HepG2 (cell line): ENCODE data around the gene VCX3B. TPM values are rescaled to one million over a fixed set of nuclear protein-coding genes. Genes with fewer than 3 reads are reported as not detected.

Experiments
- ATAC-seq: fragments of 200-7000 bp; cut with Tn5 transposase; 3 replicates; pipeline ENCODE4 v1.9.1; 2020; ENCODE audit warnings: mild to moderate bottlenecking, moderate library complexity
- BruUV-seq: library from RNA; stranded (reverse); fragments of 400-500 nt; replicated peaks from 2 replicates; lab custom pipeline; 2021; lab: Mats Ljungman, UMichigan
- CTCF ChIA-PET: fragments of 300-600 bp; formaldehyde crosslinking; extraction: SDS; loops from one replicate; lab custom pipeline; 2021; ENCODE audit warnings: low total read pairs, inconsistent platforms, low intra/inter-chr PET ratio; lab: Yijun Ruan, JAX
- POLR2A ChIA-PET: fragments of 350-600 bp; sonication (Branson Sonifier 250); formaldehyde crosslinking; loops from one replicate; lab custom pipeline; 2020; ENCODE audit warnings: antibody characterized with exemption, inconsistent platforms; lab: Yijun Ruan, JAX
- DNase-seq: peaks from one replicate; pipeline ENCODE4 v3.0.0-alpha.2; 2015; ENCODE audit warnings: low spot score
- FAIRE-seq: peaks from 3 replicates; lab custom pipeline; 2011; peaks lifted over from hg19 to GRCh38; lab: Jason Lieb, UNC
- H2AFZ ChIP-seq: one replicate; pipeline ENCODE4 v1.6.1; 2011; ENCODE audit warnings: low read length, inconsistent platforms
- H3K27ac ChIP-seq: fragments of 300-600 bp; 3 replicates; pipeline ENCODE4 v1.8.0; 2011; ENCODE audit warnings: mixed run types, mild to moderate bottlenecking, mixed read lengths, low read length, inconsistent platforms; ENCODE audit not compliant: insufficient read depth; ENCODE audit errors: extremely low read length
- H3K27me3 ChIP-seq, 2 experiments: fragments of 200-600 bp in 1 of 2; 2 replicates in 1 of 2; 3 replicates in 1 of 2; pipeline versions ENCODE4 v1.6.0 to v1.8.0; 2011; ENCODE audit warnings: low read length in 2 of 2, mild to moderate bottlenecking in 2 of 2, moderate library complexity in 2 of 2, inconsistent platforms in 1 of 2; ENCODE audit not compliant: insufficient read depth in 2 of 2, control insufficient read depth in 1 of 2
- H3K36me3 ChIP-seq, 2 experiments: fragments of 200-600 bp in 1 of 2; replicated peaks in 1 of 2; 2 replicates in 1 of 2; 3 replicates in 1 of 2; pipeline versions ENCODE4 v1.5.1 to v1.8.0; 2011; ENCODE audit warnings: low read length in 2 of 2, inconsistent platforms in 1 of 2; ENCODE audit not compliant: insufficient read depth in 2 of 2, control insufficient read depth in 1 of 2
- H3K4me1 ChIP-seq: 2 replicates; pipeline ENCODE4 v1.5.1; 2012; ENCODE audit warnings: low read length, inconsistent platforms; ENCODE audit not compliant: insufficient read depth
- H3K4me2 ChIP-seq: 2 replicates; pipeline ENCODE4 v1.6.0; 2011; ENCODE audit warnings: low read depth, low read length, inconsistent platforms
- H3K4me3 ChIP-seq, 3 experiments: fragments of 200-600 bp in 1 of 3; sonication (generic), shearing (Covaris generic) in 1 of 3; replicated peaks in 1 of 3; 2 replicates each; pipeline ENCODE4 v1.5.1; 2011 to 2016; ENCODE audit warnings: low read length in 3 of 3, inconsistent platforms in 2 of 3, low read depth in 2 of 3, mild to moderate bottlenecking in 2 of 3, control low read depth in 1 of 3, mixed read lengths in 1 of 3; ENCODE audit not compliant: insufficient read depth in 1 of 3
- H3K79me2 ChIP-seq: one replicate; pipeline ENCODE4 v1.6.1; 2011; ENCODE audit warnings: low read length, inconsistent platforms; ENCODE audit not compliant: insufficient read depth
- H3K9ac ChIP-seq: 2 replicates; pipeline ENCODE4 v1.6.0; 2011; ENCODE audit warnings: mild to moderate bottlenecking, low read depth, low read length, inconsistent platforms; ENCODE audit not compliant: insufficient read depth
- H3K9me3 ChIP-seq: 2 replicates; pipeline ENCODE4 v1.5.1; 2012; ENCODE audit warnings: mild to moderate bottlenecking, low read length
- H4K20me1 ChIP-seq: 2 replicates; pipeline ENCODE4 v1.6.0; 2011; ENCODE audit warnings: inconsistent platforms, mild to moderate bottlenecking, low read length, moderate library complexity; ENCODE audit not compliant: insufficient read depth
- ARNT2 ChIP-seq: sonication (generic); formaldehyde crosslinking; IDR thresholded peaks from 2 replicates; pipeline ENCODE4 v1.8.0; 2022; ENCODE audit warnings: mild to moderate bottlenecking, low read depth, missing genetic modification reagents, moderate library complexity
- FIP1L1 ChIP-seq: fragments of 200-400 bp; formaldehyde crosslinking; IDR thresholded peaks from 2 replicates; pipeline ENCODE4 v1.6.1; 2018; ENCODE audit warnings: low read depth, mild to moderate bottlenecking, low read length, moderate library complexity, borderline replicate concordance; ENCODE audit not compliant: insufficient read depth
- FOXP1 ChIP-seq, 2 experiments: fragments of 450-650 bp in 1 of 2; IDR thresholded peaks; 2 replicates each; pipeline ENCODE4 v1.6.1; 2017 to 2018; ENCODE audit warnings: antibody characterized with exemption in 1 of 2
- HIVEP1 ChIP-seq: sonication (generic); formaldehyde crosslinking; IDR thresholded peaks from 2 replicates; pipeline ENCODE4 v1.4.0; 2020; ENCODE audit warnings: mild to moderate bottlenecking, missing genetic modification reagents
- HNRNPK ChIP-seq: fragments of 200-400 bp; formaldehyde crosslinking; IDR thresholded peaks from 2 replicates; pipeline ENCODE4 v1.6.1; 2018; ENCODE audit warnings: low read length, low read depth, moderate library complexity, mild to moderate bottlenecking; ENCODE audit not compliant: poor library complexity, severe bottlenecking
- KDM3A ChIP-seq: IDR thresholded peaks from 2 replicates; pipeline ENCODE4 v1.6.1; 2018; ENCODE audit warnings: low read depth, missing compliant biosample characterization
- MAF1 ChIP-seq: sonication (generic); formaldehyde crosslinking; IDR thresholded peaks from 2 replicates; pipeline ENCODE4 v1.5.0; 2020; ENCODE audit warnings: missing genetic modification reagents, borderline replicate concordance
- NFIB ChIP-seq: sonication (generic); formaldehyde crosslinking; IDR thresholded peaks from 2 replicates; pipeline ENCODE4 v1.9.0; 2021; ENCODE audit warnings: missing genetic modification reagents, mild to moderate bottlenecking, borderline replicate concordance
- NFYC ChIP-seq: IDR thresholded peaks from 2 replicates; pipeline ENCODE4 v1.6.1; 2016; ENCODE audit warnings: missing genetic modification reagents, missing compliant biosample characterization
- NPAS2 ChIP-seq: sonication (generic); formaldehyde crosslinking; IDR thresholded peaks from 2 replicates; pipeline ENCODE4 v1.8.0; 2022; ENCODE audit warnings: mild to moderate bottlenecking, missing genetic modification reagents, borderline replicate concordance
- NRL ChIP-seq: sonication (generic); formaldehyde crosslinking; IDR thresholded peaks from 2 replicates; pipeline ENCODE4 v1.5.0; 2020; ENCODE audit warnings: missing genetic modification reagents, mild to moderate bottlenecking, moderate library complexity, borderline replicate concordance
- PLSCR1 ChIP-seq: sonication (generic); formaldehyde crosslinking; IDR thresholded peaks from 2 replicates; pipeline ENCODE4 v1.5.0; 2020; ENCODE audit warnings: missing genetic modification reagents, mild to moderate bottlenecking, borderline replicate concordance
- REST ChIP-seq, 2 experiments: IDR thresholded peaks; 2 replicates each; pipeline ENCODE4 v1.6.1; 2011 to 2012; ENCODE audit warnings: low read length in 2 of 2, borderline replicate concordance in 1 of 2, low read depth in 1 of 2, mild to moderate bottlenecking in 1 of 2, moderate library complexity in 1 of 2
- SIN3A ChIP-seq: IDR thresholded peaks from 2 replicates; pipeline ENCODE4 v1.6.1; 2011; ENCODE audit warnings: low read depth, mild to moderate bottlenecking, control low read depth, low read length, borderline replicate concordance
- SMAD3 ChIP-seq: sonication (generic); formaldehyde crosslinking; IDR thresholded peaks from 2 replicates; pipeline ENCODE4 v1.4.0; 2020; ENCODE audit warnings: missing genetic modification reagents
- ZFP82 ChIP-seq: sonication (generic); formaldehyde crosslinking; IDR thresholded peaks from 2 replicates; pipeline ENCODE4 v1.5.1; 2020; ENCODE audit warnings: mild to moderate bottlenecking, missing genetic modification reagents, borderline replicate concordance
- ZNF776 ChIP-seq: sonication (generic); formaldehyde crosslinking; IDR thresholded peaks from 2 replicates; pipeline ENCODE4 v1.4.0; 2020; ENCODE audit warnings: mild to moderate bottlenecking, missing genetic modification reagents
- ZSCAN25 ChIP-seq: sonication (generic); formaldehyde crosslinking; IDR thresholded peaks from 2 replicates; pipeline ENCODE4 v1.8.0; 2022; ENCODE audit warnings: mild to moderate bottlenecking, missing genetic modification reagents
- WGBS: methylation state at CpG from one replicate; pipeline ENCODE4 v1.1.6; 2017; ENCODE audit warnings: low lambda C conversion rate; 5-methylcytosine and 5-hydroxymethylcytosine counted together
- in situ Hi-C: cut with HindIII; loops from 2 replicates; pipeline ENCODE4 v1.10.0; 2017; ENCODE audit warnings: low pct_unique_long_range_greater_than_20kb; ENCODE audit not compliant: extremely low pct_ligation_motif_present
- intact Hi-C: fragments of 100-400 bp; cut with micrococcal nuclease; formaldehyde crosslinking; loops from one replicate; pipeline ENCODE4 v1.10.0; 2022; ENCODE audit not compliant: unreplicated experiment
- polyA plus RNA-seq, 8 experiments: library from polyadenylated mRNA; depleted of rRNA in 3 of 8; stranded (reverse) in 7 of 8; unstranded in 1 of 8; fragments of >200 nt; fragmentation: Illumina TruSeq in 4 of 8; extraction: Trizol in 4 of 8; gene quantifications; 2 replicates each; pipeline versions ENCODE4 v1.2.1 to v1.2.3, GENCODE V29; 2011 to 2016; ENCODE audit warnings: low read depth in 4 of 8, missing spikeins in 1 of 8, mixed read lengths in 1 of 8; ENCODE audit not compliant: insufficient read depth in 1 of 8
- total RNA-seq, 5 experiments: library from RNA; depleted of rRNA; stranded (reverse); fragments of >200 nt; fragmentation: Illumina TruSeq; extraction: Trizol; gene quantifications; 2 replicates each; pipeline ENCODE4 v1.2.3, GENCODE V29; 2016; ENCODE audit warnings: low read depth in 1 of 5

VCX3B gene
- total and polyA plus RNA-seq, 2 of the 13 experiments (the other 11 are each of a cell fraction or from before 2014, with no cell fraction given), result not detected

- Histone ChIP-seq H3K79me2 (no peaks in the 10 kb centered on the region), H3K27me3 (no peaks in the 10 kb centered on the region), H2AFZ (no peak overlapping the region), H3K9me3 (no peaks in the 10 kb centered on the region), H3K36me3 (no peaks in the 10 kb centered on the region), H4K20me1 (no peaks in the 10 kb centered on the region), H3K4me3 (no peak overlapping the region), H3K4me1 (no peaks in the 10 kb centered on the region), H3K27ac (no peak overlapping the region), H3K4me2 (no peak overlapping the region), H3K9ac (no peak overlapping the region)
- no peak for TF ChIP-seq NFIB (CRISPR knock-in tag)
- TF ChIP-seq SIN3A, result no peak
- TF ChIP-seq FOXP1 (IDR thresholded peaks at IDR 0.05), result no peak
- TF ChIP-seq FOXP1 (CRISPR knock-in tag; IDR thresholded peaks at IDR 0.05), result no peak
- no peak for TF ChIP-seq SMAD3 (CRISPR knock-in tag)
- no peak for TF ChIP-seq NRL (CRISPR knock-in tag)
- no peak for TF ChIP-seq ZSCAN25 (CRISPR knock-in tag)
- no peak for TF ChIP-seq ARNT2 (CRISPR knock-in tag)
- no peak for TF ChIP-seq ZNF776 (CRISPR knock-in tag)
- no peak for TF ChIP-seq NFYC (CRISPR knock-in tag)
- no peak for TF ChIP-seq MAF1
- no peak for TF ChIP-seq HNRNPK
- TF ChIP-seq ZFP82 (CRISPR knock-in tag), result no peak
- TF ChIP-seq NPAS2 (CRISPR knock-in tag), result no peak
- TF ChIP-seq PLSCR1 (CRISPR knock-in tag), result no peak
- no peak for TF ChIP-seq KDM3A (CRISPR knock-in tag)
- TF ChIP-seq REST (IDR thresholded peaks at IDR 0.05; ENCODE audit: borderline replicate concordance in 1 of 2, low read depth in 1 of 2, low read length in 2 of 2), result no peak
- TF ChIP-seq FIP1L1, result no peak
- TF ChIP-seq HIVEP1, result no peak
- FAIRE-seq (no peak), ATAC-seq (no peak), DNase-seq (no peak)
- BruUV-seq, result no TSS peak
- in situ Hi-C loops (no loop called here), intact Hi-C loops (no loop called here)
- ChIA-PET CTCF (no interaction called here), POLR2A (no interaction called here)
- WGBS, result 2% methylated on average over 6 of the region's 8 CpGs
These were observed 19.8 kb downstream of the VCX3B start for GRCh38 chrX:8484360-8484949.
